ENCODE data around the gene CFAP61. TPM values are rescaled to one million over a fixed set of nuclear protein-coding genes. Genes with fewer than 3 reads are reported as not detected.

CFAP61 gene
- total RNA-seq, 1 donor from 2014 or later: 0.45 TPM

- Mint-ChIP-seq H3K36me3 (no peaks in the 10 kb centered on the region), H3K27me3 (ENCODE audit: low read depth) (no peaks in the 10 kb centered on the region), H3K4me3 (no peak overlapping the region), H3K27ac (peak overlapping the region; percentile 79), H3K9me3 (no peaks in the 10 kb centered on the region), H3K4me1 (peaks cover 16% of the 10 kb centered on the region)
- DNase-seq (ENCODE audit: low spot score in 2 of 2, unreplicated experiment in 2 of 2): no peak
- TF ChIP-seq, protein P1, sequence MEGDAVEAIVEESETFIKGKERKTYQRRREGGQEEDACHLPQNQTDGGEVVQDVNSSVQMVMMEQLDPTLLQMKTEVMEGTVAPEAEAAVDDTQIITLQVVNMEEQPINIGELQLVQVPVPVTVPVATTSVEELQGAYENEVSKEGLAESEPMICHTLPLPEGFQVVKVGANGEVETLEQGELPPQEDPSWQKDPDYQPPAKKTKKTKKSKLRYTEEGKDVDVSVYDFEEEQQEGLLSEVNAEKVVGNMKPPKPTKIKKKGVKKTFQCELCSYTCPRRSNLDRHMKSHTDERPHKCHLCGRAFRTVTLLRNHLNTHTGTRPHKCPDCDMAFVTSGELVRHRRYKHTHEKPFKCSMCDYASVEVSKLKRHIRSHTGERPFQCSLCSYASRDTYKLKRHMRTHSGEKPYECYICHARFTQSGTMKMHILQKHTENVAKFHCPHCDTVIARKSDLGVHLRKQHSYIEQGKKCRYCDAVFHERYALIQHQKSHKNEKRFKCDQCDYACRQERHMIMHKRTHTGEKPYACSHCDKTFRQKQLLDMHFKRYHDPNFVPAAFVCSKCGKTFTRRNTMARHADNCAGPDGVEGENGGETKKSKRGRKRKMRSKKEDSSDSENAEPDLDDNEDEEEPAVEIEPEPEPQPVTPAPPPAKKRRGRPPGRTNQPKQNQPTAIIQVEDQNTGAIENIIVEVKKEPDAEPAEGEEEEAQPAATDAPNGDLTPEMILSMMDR (IDR thresholded peaks at IDR 0.05; ENCODE audit: unreplicated experiment): no peak
These were observed 41.5 kb upstream of the CFAP61 start for GRCh38 chr20:20010639-20011500.

- DNase-seq (ENCODE audit: low spot score in 2 of 2, unreplicated experiment in 2 of 2): no peak
- H3K4me1 Mint-ChIP-seq: peaks cover 21% of the 10 kb centered on the region
- no peaks in the 10 kb centered on the region for H3K27me3 Mint-ChIP-seq (ENCODE audit: low read depth)
- no peak overlapping the region for H3K4me3 Mint-ChIP-seq
- no peaks in the 10 kb centered on the region for H3K36me3 Mint-ChIP-seq
- TF ChIP-seq, protein P1 (IDR thresholded peaks at IDR 0.05; ENCODE audit: unreplicated experiment): no peak
- H3K9me3 Mint-ChIP-seq: no peaks in the 10 kb centered on the region
- H3K27ac Mint-ChIP-seq: no peak overlapping the region
These were observed 39.8 kb upstream of the CFAP61 start for GRCh38 chr20:20012541-20012940.

- no peaks in the 10 kb centered on the region for H3K9me3 Mint-ChIP-seq
- H3K27me3 Mint-ChIP-seq (ENCODE audit: low read depth): no peaks in the 10 kb centered on the region
- no peak overlapping the region for H3K4me3 Mint-ChIP-seq
- no peak for DNase-seq (ENCODE audit: low spot score in 2 of 2, unreplicated experiment in 2 of 2)
- TF ChIP-seq, protein P1 (IDR thresholded peaks at IDR 0.05; ENCODE audit: unreplicated experiment): no peak
- peaks cover 35% of the 10 kb centered on the region for H3K4me1 Mint-ChIP-seq
- no peaks in the 10 kb centered on the region for H3K36me3 Mint-ChIP-seq
- H3K27ac Mint-ChIP-seq: no peak overlapping the region
These were observed 37.7 kb upstream of the CFAP61 start for GRCh38 chr20:20014659-20015058.

- H3K36me3 Mint-ChIP-seq: no peaks in the 10 kb centered on the region
- peak within 1 kb of the TSS; percentile 83 for H3K27ac Mint-ChIP-seq
- DNase-seq (ENCODE audit: low spot score in 2 of 2, unreplicated experiment in 2 of 2): peak; percentile 83 to 91
- H3K9me3 Mint-ChIP-seq: no peaks in the 10 kb centered on the region
- TF ChIP-seq, protein P1 (IDR thresholded peaks at IDR 0.05; ENCODE audit: unreplicated experiment): peak; percentile 50
- H3K4me1 Mint-ChIP-seq: peaks cover 23% of the 10 kb centered on the region
- no peaks in the 10 kb centered on the region for H3K27me3 Mint-ChIP-seq (ENCODE audit: low read depth)
- H3K4me3 Mint-ChIP-seq: peak within 1 kb of the TSS; percentile 93
These were observed 35.1 kb upstream of the CFAP61 start, which contains the start of gene NAA20 for GRCh38 chr20:20017001-20017843. Gene NAA20 (plus strand): TSS chr20:20017362. CDS start chr20:20017397, 35 bp downstream.

DNA sequence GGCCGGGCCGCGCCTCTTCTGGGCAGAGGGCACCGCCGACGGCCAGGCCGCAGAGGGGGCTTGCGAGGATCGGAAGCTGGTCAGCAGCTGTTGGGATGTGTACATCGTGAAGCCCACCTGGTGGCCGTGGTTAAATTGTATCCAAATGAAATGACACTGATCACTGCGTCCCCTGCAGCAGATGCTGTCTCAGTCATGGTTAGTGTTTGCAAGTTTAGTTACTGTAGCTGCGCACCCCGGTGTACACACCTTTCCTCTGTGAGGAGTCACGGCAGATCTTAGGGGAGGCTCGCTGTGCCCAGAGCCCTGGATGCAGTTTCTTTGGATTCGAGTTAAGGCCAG lies 34.5 kb upstream of the CFAP61 start:
- Mint-ChIP-seq H3K27me3 (ENCODE audit: low read depth) (no peaks in the 10 kb centered on the region), H3K4me1 (peaks cover 23% of the 10 kb centered on the region), H3K9me3 (no peaks in the 10 kb centered on the region), H3K27ac (peak overlapping the region; percentile 73), H3K36me3 (no peaks in the 10 kb centered on the region), H3K4me3 (peak overlapping the region; percentile 93)
- DNase-seq (ENCODE audit: low spot score in 2 of 2, unreplicated experiment in 2 of 2): no peak
- TF ChIP-seq, protein P1 (IDR thresholded peaks at IDR 0.05; ENCODE audit: unreplicated experiment): no peak
